ENCODE data around the gene PRR19. TPM values are rescaled to one million over a fixed set of nuclear protein-coding genes. Genes with fewer than 3 reads are reported as not detected.
A peak's percentile ranks its signal among the peaks of the same experiment; 100 is the strongest.

The PRR19 gene
- total RNA-seq, 2 experiments from 2014 or later = 0.38 to 0.49 TPM

DNA sequence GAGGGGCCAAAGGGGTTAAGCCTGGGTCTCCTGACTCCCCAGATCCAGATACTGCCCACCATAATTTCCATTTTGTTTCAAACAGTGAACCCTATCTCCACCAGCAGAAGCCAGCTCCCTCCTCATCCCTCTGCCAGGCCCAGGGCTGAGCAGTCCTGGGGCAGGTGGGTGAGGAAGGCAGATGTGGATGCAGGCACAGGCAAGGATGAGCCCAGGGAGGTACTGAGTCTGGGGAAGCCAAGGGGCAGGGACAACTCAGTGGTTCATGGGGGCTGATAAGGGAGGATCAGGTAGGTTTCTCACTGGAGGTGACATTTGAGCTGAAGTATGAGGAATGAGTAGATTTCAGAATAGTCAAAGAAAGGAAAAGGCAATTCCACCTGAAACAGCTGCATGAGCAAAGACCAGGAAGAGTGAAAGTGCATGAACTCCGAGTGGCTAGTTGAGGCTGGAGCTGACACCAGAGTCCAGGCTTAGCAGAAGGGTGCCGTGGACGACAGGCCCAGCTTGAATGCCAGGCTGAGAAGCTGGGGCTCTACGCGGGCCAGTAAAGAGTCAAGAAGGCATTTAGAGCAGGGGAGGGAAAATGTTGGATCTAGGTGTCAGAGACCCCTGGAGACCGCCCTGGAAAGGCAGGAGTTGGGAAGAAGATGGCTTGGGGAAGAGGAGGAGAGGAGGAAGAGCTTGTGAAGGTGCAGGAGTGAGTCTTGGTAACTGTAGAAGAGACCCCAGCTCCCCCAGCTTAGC, 22.6 kb upstream of the PRR19 start:
- POLR2A ChIA-PET = interaction anchor here (0.7 to 7.5 kb wide), 10 partner anchors 8 to 419 kb away, joined by 3 to 119 read pairs (median 4); partner anchors contain the start of genes ERF, GSK3A and RPS19
- intact Hi-C loops (cut with micrococcal nuclease) = no loop called here
- H3K27me3 Mint-ChIP-seq = no peaks in the 10 kb centered on the region
- CTCF ChIA-PET = interaction anchor here (0.8 to 6.7 kb wide), 35 partner anchors 8 to 171 kb away, joined by 3 to 107 read pairs (median 5); partner anchors contain the start of genes ERF, GSK3A, POU2F2 and ZNF526
- peaks cover 44% of the 10 kb centered on the region for H3K4me1 Mint-ChIP-seq (ENCODE audit: low read depth)
- H3K36me3 Mint-ChIP-seq (ENCODE audit: low read depth) = peaks cover 6% of the 10 kb centered on the region
- no peaks in the 10 kb centered on the region for H3K9me3 Mint-ChIP-seq
- H3K4me3 Mint-ChIP-seq = no peak overlapping the region
- TF ChIP-seq, protein P1, sequence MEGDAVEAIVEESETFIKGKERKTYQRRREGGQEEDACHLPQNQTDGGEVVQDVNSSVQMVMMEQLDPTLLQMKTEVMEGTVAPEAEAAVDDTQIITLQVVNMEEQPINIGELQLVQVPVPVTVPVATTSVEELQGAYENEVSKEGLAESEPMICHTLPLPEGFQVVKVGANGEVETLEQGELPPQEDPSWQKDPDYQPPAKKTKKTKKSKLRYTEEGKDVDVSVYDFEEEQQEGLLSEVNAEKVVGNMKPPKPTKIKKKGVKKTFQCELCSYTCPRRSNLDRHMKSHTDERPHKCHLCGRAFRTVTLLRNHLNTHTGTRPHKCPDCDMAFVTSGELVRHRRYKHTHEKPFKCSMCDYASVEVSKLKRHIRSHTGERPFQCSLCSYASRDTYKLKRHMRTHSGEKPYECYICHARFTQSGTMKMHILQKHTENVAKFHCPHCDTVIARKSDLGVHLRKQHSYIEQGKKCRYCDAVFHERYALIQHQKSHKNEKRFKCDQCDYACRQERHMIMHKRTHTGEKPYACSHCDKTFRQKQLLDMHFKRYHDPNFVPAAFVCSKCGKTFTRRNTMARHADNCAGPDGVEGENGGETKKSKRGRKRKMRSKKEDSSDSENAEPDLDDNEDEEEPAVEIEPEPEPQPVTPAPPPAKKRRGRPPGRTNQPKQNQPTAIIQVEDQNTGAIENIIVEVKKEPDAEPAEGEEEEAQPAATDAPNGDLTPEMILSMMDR (IDR thresholded peaks at IDR 0.05) = no peak
- DNase-seq = peak; percentile 27
- ATAC-seq = no peak
- peak overlapping the region; percentile 94 for H3K27ac Mint-ChIP-seq

DNA sequence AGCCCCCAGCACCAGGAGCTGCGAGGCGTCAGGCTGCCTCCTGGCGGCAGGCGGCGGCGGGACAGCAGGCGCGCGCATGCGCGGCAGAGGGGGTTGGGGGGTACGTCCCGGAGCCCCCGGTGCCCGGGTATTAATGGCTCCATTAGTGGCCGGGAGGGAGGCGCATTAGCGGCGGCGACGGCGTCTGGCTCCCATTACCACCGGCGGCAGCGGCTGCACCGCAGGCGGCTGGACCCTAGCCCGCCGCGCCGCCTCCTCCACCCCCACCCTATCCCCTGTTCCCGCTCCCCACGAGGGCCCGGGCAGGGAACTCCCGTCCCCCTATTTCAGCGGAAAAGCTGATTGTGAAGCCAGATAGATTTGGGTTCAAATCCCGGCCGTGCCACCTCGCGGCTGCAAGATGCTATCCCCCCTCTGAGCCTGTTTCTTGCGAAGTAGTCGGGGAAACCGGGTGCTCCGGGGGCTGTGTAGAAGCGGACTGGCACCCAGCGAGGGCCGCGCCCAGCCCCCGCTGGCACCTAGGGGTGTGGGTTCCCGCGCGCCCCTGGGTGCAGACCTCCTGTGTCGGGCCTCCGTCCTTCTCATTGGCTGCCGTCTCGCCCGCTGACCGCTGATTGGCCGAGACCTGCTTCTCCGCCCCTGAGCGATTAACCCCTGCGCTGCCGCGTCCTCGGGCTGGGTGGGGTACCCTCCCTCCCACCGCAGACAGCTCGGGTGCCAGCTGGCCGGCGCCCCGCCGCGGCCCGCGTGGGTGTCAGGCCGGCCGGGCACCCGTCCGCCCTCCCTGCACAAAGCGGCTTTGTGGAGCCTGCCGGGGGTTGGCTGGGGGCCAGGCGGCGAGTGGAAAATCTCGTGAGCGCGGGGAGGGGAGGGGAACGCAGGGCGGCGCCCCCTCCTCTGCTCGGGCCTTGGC, 21.8 kb upstream of the PRR19 start:
- no peak overlapping the region for H3K4me3 Mint-ChIP-seq
- peaks cover 40% of the 10 kb centered on the region for H3K4me1 Mint-ChIP-seq (ENCODE audit: low read depth)
- TF ChIP-seq, protein P1 (IDR thresholded peaks at IDR 0.05) = peak; percentile 98
- ChIA-PET CTCF (interaction anchor here (0.8 to 6.7 kb wide), 35 partner anchors 7 to 172 kb away, joined by 3 to 107 read pairs (median 5); partner anchors contain the start of genes ERF, GSK3A, POU2F2 and ZNF526), POLR2A (interaction anchor here (0.7 to 7.5 kb wide), 11 partner anchors 9 to 420 kb away, joined by 3 to 119 read pairs (median 4); partner anchors contain the start of genes ERF, GSK3A and RPS19)
- ATAC-seq (peak; percentile 40), DNase-seq (peak; percentile 93)
- no peaks in the 10 kb centered on the region for H3K27me3 Mint-ChIP-seq
- H3K27ac Mint-ChIP-seq = peak overlapping the region; percentile 94
- no peaks in the 10 kb centered on the region for H3K9me3 Mint-ChIP-seq
- intact Hi-C loops (cut with micrococcal nuclease) = loop anchor here (5.0 to 10.0 kb wide), 2 partner anchors 38 to 145 kb away; partner anchors contain the start of genes GSK3A and POU2F2
- peaks cover 6% of the 10 kb centered on the region for H3K36me3 Mint-ChIP-seq (ENCODE audit: low read depth)

DNA sequence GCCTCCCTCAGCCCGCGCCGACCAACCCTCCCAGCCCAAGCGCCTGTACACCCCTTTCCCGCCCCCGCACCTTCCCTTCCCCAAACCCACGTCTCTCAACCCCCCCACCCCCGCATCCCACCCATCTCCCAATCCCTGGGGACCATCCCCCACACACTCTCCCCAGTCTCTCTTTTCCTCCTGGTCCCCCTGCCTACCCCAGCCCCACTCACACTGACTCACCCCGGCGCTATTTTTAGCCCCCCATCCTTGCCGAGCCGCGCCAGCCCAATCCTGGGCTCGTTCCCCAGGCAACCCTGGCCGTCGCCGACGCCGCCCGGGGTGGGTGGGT, 21.2 kb upstream of the PRR19 start:
- H3K4me1 Mint-ChIP-seq (ENCODE audit: low read depth) = peaks cover 43% of the 10 kb centered on the region
- no peak for ATAC-seq
- H3K4me3 Mint-ChIP-seq = no peak overlapping the region
- TF ChIP-seq, protein P1 (IDR thresholded peaks at IDR 0.05) = no peak
- ChIA-PET CTCF (interaction anchor here (2.0 to 6.7 kb wide), 3 partner anchors 11 to 36 kb away, joined by 9 to 107 read pairs (median 36); partner anchors contain the start of gene GSK3A), POLR2A (interaction anchor here (1.0 to 7.5 kb wide), 6 partner anchors 10 to 80 kb away, joined by 3 to 119 read pairs (median 15); partner anchors contain the start of genes CIC and GSK3A)
- peaks cover 6% of the 10 kb centered on the region for H3K36me3 Mint-ChIP-seq (ENCODE audit: low read depth)
- no peaks in the 10 kb centered on the region for H3K9me3 Mint-ChIP-seq
- intact Hi-C loops (cut with micrococcal nuclease) = loop anchor here (5.0 to 10.0 kb wide), 2 partner anchors 38 to 146 kb away; partner anchors contain the start of genes GSK3A and POU2F2
- H3K27ac Mint-ChIP-seq = peak overlapping the region; percentile 34
- no peaks in the 10 kb centered on the region for H3K27me3 Mint-ChIP-seq
- DNase-seq = peak; percentile 54

DNA sequence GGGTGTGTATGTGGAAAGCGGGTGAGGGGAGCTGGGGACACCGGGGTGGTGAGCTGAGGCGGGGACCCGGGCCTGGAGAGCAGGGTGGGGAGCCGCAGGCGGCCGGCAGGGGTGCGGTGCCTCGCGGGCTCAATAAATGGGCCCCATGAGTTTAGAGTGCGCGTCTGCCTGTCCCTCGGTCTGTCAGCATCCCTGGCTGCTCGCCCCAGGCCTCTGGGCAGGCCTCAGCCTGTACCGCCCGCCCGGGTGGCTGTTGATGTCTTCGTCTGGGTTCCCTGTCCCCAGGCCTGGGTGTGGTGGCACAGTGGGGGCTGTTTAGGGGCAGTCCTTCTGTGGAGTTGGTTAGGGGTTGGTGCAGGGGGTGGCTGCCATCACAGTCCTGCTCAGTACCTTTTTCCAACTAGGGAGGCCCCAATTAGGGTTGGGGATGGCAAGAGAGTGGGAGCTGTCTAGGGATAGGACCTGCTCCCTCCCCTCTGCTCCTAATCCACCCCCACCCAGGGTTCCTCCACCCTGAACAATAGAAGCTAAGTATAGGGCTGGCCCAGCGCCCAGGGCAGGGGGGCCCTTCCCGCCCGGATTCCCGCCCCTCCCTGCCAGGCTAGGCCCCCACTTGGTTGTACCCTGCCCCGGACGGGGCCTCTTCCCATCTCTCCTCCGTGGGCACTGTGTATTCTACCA, 20.6 kb upstream of the PRR19 start:
- ATAC-seq (no peak), DNase-seq (peak; percentile 55)
- Mint-ChIP-seq H3K4me3 (no peak overlapping the region), H3K27ac (peak overlapping the region; percentile 82), H3K9me3 (no peaks in the 10 kb centered on the region), H3K36me3 (ENCODE audit: low read depth) (peaks cover 6% of the 10 kb centered on the region), H3K4me1 (ENCODE audit: low read depth) (peaks cover 43% of the 10 kb centered on the region), H3K27me3 (no peaks in the 10 kb centered on the region)
- ChIA-PET POLR2A (interaction anchor here (0.7 to 7.5 kb wide), 8 partner anchors 10 to 80 kb away, joined by 3 to 119 read pairs (median 4); partner anchors contain the start of genes CIC, GSK3A, PAFAH1B3 and PRR19), CTCF (interaction anchor here (2.0 to 6.7 kb wide), 2 partner anchors 19 to 37 kb away, joined by 9 to 107 read pairs; partner anchors contain the start of gene GSK3A)
- intact Hi-C loops (cut with micrococcal nuclease) = loop anchor here (5.0 to 10.0 kb wide), 2 partner anchors 39 to 146 kb away; partner anchors contain the start of genes GSK3A and POU2F2
- TF ChIP-seq, protein P1 (IDR thresholded peaks at IDR 0.05) = no peak
